Tongue (tissue), 2 donors: ENCODE measurements around the gene NCKIPSD. TPM values are rescaled to one million over a fixed set of nuclear protein-coding genes. Genes with fewer than 3 reads are reported as not detected.

Experiments used
- small RNA-seq: library from RNA; depleted of rRNA; stranded (forward); fragments of <200 nt; gene quantifications from one replicate; pipeline ENCODE3, GENCODE V24; 2014; ENCODE audit warnings: low replicate concordance
- total RNA-seq: library from RNA; depleted of rRNA; stranded (reverse); fragments of >200 nt; gene quantifications from one replicate; pipeline ENCODE4 v1.2.3, GENCODE V29; 2014

The NCKIPSD gene
- total RNA-seq, 1 donor from 2014 or later, result 11.3 TPM

Small RNAs within 50 kb of the gene (small RNA-seq; reads per million reads assigned to genes)
- gene AC141002.1, result not detected

Other genes starting within 250 kb of the NCKIPSD start
- gene CCDC51, start 245.8 kb downstream of the NCKIPSD start, total RNA-seq, result 11.5 TPM
- 188 TPM for gene TMA7, start 245.7 kb downstream of the NCKIPSD start, total RNA-seq
- gene ATRIP, start 239.2 kb downstream of the NCKIPSD start, total RNA-seq, result 8.7 TPM
- 43.8 TPM for gene SHISA5, start 181.7 kb downstream of the NCKIPSD start, total RNA-seq
- gene PFKFB4, start 129.1 kb downstream of the NCKIPSD start, total RNA-seq, result 9.4 TPM
- gene UCN2, start 122.1 kb downstream of the NCKIPSD start, total RNA-seq, result 2.4 TPM
- 54.8 TPM for gene COL7A1, start 90.6 kb downstream of the NCKIPSD start, total RNA-seq
- gene UQCRC1, start 76.3 kb downstream of the NCKIPSD start, total RNA-seq, result 465 TPM
- gene TMEM89, start 64.1 kb downstream of the NCKIPSD start, total RNA-seq, result not detected
- 12.4 TPM for gene SLC26A6, start 50.5 kb downstream of the NCKIPSD start, total RNA-seq
- gene CELSR3, start 23.0 kb downstream of the NCKIPSD start, total RNA-seq, result 0.51 TPM
- 62.9 TPM for gene IP6K2, start 31.3 kb upstream of the NCKIPSD start, total RNA-seq
- 37.0 TPM for gene PRKAR2A, start 162.0 kb upstream of the NCKIPSD start, total RNA-seq
- 21.7 TPM for gene SLC25A20, start 213.0 kb upstream of the NCKIPSD start, total RNA-seq
- gene ARIH2, start 232.9 kb upstream of the NCKIPSD start, total RNA-seq, result 116 TPM